Measurements from ENCODE around the gene OTOGL.
A peak's percentile ranks its signal among the peaks of the same experiment; 100 is the strongest.

Gene OTOGL, protein sequence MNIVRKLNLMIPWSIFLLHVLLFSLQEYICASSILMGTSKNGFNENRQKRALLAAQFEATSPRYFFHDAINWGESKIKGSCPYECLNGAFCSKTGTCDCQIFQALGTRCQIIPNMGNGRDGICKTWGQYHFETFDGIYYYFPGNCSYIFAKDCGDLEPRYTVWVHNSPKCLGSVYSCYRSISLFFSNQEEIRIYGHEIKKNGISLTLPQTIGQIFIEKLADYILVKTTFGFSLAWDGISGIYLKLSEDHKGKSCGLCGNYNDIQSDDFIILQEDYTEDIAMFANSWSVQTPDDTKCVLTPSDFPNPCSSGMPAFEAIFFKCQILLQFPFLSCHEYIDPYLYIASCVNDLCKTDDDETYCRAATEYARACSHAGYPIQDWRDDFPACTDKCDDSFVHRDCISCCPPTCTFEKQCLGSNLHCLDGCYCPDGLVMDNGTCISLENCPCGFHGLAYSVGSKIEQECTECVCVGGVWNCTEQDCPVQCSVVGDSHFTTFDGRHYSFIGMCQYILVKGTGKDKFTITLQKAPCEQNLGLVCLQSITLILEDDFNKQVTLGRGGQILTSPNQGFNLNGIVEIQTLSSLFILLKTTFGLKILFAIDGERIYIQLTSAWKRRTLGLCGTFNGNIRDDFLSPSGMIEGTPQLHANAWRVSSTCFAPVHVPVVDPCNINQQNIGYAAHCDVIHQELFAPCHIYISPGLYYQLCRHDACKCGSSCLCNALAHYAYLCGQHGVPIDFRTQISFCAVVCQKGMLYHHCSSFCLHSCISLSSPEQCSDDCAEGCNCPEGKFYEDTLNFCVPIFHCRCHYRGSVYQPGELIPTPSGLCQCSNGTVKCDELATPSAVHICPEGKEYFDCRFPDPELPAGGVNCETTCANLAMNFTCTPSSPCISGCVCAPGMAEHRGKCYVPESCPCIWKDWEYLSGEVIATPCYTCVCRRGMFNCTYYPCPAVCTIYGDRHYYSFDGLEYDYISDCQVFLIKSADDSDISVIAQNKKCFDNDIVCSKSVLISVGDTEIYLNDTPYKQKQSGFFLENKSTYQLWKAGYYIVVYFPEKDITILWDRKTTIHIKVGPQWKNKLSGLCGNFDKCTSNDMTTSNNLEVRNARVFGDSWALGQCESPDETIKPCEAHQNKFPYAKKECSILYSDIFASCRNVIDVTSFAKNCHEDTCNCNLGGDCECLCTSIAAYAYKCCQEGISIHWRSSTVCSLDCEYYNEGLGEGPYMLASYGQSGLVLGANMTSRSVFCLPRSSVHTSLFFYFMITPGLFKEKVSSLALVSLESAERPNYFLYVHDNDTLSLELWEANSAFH (N-terminal part only)

DNA sequence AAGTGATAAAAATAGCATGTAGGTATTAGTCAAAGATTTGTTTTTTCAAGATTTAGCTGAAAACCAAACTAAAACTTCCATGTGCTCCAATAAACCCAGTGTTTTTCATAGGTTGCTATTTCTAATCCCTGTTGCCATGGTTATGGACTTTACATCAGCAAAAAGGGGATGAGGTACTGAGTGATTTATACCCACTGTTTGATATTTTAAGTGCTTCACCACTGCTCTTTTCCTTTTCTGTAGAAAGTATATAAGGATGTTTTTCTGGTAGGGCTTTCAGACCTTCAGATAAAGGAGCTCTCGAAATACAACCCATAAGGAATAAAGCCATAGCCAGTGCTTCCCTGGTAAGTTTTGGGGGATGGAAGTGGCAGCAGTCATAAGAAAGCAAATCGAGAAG is at the start of gene OTOGL:
TSS of gene OTOGL (plus strand) at position 279 of the 400 bp plus-strand sequence. CDS start 109,895 bp downstream, outside the sequence.
- no peak for DNase-seq (ENCODE audit: low read depth)

DNA sequence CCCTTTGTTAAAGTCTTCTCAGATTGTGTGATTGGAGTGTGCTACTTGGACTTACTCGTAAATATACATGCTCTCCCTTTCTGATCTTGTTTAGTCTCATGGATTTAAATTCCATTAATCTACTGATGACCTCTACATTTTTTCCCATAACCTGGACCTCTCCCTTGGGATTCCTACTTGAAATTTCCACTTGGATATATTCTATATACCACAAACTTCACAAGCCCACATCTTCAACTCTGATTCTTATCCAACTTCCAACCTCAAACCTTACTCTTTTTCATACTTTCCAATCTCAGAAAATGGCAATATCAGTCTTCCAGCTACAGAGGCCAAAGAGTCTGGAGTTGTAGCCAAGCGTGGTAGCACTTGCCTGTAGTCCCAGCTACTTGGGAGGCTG is 49.1 kb upstream of the OTOGL start:
- no peak for DNase-seq (ENCODE audit: low read depth)

DNA sequence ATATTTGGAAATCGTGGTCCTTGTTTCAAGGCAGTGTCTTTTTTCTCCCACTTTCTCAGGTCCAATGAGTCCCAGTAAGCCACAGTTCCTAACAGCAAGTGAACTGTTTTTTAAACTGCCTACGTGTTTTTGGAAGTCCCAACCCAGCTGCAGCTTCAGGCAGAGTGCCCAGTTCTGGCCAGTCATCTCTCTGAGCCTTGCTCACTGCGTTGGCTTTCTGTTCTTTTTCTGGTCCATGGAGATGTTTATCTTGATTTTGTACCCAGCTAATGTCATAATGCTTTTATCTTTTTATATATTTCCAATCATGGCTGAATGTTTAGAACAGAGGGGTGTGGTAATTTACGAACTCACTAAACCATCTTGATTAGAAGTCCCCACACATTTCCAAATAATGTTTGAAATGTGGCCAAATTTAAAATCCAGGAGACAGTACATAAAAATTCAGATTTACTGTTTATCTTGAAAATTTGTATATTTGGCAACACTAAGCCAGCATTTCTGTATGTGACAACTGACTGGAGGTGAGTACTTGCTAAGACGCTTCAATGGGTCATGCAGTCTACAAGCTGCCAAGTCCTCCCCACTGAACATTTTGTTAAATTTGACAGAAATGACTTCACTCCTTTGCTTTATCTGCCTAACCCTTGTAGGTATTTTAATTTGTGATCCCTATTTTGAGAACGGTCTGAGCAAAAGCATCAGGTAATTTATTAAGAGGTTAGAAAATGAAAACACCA is 46.1 kb upstream of the OTOGL start:
- DNase-seq (ENCODE audit: low read depth), result no peak

DNA sequence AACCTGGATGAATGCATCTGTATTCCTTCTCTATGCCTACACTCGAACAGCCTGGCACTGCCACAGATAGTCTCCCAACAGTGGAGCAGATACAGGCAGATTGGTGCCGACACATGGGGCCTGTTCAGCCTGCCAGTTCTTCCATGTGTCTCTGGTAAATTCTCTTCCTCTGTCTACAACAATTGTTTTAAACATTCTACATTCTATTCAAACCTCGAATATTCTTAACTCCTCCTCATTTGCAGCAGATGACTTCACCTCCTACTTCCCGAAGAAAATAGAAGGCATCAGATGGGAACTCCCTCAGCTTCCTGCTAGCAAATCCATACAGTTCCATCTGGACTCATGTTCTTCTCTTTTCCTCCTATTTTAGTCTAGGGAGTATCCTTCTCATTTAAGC is 43.1 kb upstream of the OTOGL start:
- DNase-seq (ENCODE audit: low read depth), result no peak

DNA sequence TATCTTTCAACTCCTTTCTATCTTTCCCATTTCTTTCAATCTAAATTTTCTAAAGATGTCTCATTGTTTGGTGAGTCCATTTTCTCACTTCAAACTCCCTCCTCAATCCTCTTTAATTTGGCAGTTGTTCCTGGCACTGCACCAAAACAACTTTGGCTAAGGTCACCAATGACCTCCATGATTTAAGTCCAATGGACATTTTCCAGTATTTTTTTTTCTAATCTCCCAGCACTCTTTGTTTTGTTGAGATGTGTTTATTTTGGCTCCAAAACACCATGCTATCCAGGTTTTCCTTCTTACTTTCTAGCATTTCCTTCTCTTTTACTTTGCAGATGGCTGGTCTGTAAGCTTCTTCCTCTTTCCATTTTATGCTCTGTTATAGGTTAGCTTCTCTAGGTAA is 42.5 kb upstream of the OTOGL start:
- DNase-seq (ENCODE audit: low read depth), result no peak

DNA sequence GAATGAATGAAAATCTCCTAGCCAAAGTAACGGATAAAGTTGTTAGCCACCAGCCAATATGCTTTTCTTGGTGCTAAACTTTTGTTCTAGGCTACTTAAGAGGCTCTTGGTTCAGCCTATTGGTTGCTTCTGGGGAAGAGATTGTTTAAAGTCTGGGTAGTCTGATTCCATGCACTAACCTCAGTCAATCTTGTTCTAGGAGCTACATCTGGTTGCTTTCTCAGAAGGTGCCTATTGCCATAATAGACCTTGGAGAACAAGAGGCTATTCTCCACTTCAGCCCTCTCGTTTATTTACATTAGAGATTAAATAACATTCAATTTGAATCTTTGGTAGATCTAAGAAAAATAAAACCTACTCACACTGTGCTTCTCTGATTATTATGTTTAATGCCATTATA is 40.8 kb upstream of the OTOGL start:
- no peak for DNase-seq (ENCODE audit: low read depth)

DNA sequence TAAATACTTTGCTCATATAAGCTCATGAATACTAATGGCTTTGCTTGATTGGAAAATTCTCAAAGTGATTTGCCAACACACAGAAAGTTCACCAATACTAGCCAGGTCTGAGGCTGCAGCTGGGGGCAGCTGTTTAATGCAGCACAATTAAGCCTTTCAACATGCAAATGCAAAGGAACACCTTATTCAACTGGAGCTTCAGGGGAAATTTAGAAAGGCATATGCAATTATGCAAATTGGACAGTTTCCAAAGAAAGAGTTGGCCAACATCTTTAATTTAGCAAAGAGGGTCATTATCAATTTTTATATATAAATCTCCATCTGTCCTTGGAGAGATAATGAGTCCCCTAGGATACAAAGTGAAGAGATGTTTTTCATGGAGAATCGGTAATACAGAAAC is 40.2 kb upstream of the OTOGL start:
- DNase-seq (ENCODE audit: low read depth), result no peak

DNA sequence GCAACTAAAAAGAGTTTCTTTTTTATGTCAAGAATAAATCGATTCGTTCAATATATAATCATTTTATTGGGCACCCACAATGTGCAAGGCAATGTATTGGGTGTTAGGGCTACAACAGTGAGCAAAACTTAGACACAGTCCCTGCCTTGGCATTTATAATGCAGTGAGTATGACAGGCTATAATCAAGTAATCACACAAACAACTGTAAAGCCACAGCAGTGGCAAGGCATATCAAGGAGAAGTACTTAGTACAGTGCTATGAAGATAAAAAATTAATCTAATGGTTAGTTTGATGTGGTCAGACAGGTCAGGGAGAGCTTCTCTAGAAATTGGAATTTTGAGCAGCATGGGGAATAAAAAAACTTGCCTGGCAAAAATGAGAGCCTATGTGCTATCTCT is 39.5 kb upstream of the OTOGL start:
- no peak for DNase-seq (ENCODE audit: low read depth)

DNA sequence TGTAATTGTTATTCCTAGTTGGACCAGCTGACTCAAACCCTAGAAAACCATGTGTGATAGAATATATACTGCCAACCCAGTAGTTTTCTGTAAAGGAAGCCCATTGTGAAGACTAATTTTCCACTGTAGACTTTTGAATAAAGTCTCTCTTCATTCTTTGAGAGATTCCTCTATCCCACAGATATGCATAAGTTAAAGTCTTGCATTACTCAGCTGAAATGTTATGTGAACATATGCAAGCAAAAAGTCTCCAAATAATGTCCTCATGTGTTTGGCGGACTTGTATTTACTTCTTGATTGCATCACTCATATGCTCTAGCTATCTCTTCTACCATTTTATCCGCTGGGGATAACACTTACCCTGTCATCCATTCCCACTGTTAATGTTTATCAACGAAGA is 35.1 kb upstream of the OTOGL start:
- no peak for DNase-seq (ENCODE audit: low read depth)

DNA sequence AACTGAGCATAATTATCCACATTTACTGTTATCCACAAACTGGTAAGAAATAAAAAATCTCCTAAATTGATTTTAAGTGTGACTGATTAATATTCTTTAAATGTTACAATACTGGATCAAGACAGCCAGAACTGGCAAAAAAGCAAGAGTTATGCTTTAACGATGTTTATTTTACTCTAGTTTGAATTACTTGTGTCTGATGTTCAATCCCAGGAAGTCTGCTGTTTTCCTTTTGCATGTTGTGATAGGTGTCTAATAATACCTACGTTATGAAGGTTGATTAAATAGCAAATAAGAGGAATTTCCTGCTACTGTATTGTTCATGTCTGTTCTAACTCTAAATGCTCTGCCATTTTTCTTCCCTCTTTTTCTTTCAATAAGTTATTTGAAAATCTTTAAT is 34.4 kb upstream of the OTOGL start:
- no peak for DNase-seq (ENCODE audit: low read depth)

DNA sequence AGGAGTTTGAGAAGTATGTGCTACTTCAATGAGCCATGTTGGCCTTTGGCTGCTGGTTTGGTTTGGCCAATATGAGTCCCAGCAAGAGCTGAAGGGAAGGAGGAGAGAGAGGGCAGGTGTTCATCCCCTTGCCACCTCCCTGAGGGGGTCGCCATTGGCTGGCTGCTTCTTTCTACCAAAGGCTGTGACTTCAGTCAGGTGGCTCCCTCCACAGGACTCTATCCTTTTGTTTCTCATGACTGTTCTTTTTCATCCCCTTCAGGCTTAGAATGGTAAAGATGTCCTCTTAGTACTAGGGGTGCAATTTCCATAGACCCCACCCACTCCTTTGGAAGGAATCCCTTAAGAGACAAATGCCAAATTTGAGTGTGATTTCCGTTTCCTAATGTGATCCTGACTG is 31.2 kb upstream of the OTOGL start:
- DNase-seq (ENCODE audit: low read depth), result no peak

DNA sequence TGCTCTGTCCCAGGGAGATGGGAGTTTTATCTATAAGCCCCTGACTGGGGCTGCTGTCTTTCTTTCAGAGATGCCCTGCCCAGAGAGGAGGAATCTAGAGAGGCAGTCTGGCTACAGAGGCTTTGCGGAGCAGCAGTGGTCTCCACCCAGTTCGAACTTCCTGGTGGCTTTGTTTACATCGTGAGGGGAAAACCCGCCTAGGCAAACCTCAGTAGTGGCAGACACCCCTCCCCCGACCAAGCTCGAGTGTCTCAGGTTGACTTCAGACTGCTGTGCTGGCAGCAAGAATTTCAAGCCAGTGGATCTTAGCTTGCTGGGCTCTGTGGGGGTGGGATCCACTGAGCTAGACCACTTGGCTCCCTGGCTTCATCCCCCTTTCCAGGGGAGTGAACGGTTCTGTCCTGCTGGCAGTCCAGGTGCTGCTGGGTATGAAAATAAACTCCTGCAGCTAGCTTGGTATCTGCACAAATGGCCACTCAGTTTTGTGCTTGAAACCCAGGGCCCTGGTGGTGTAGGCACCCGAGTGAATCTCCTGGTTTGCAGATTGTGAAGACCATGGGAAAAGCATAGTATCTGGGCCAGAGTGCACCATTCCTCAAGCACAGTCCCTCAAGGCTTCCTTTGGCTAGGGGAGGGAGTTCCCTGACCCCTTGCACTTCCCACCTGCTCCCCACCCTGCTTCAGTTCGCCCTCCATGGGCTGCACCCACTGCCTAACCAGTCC is 15.3 kb upstream of the OTOGL start:
- peak; percentile 0 for DNase-seq (ENCODE audit: low read depth)

DNA sequence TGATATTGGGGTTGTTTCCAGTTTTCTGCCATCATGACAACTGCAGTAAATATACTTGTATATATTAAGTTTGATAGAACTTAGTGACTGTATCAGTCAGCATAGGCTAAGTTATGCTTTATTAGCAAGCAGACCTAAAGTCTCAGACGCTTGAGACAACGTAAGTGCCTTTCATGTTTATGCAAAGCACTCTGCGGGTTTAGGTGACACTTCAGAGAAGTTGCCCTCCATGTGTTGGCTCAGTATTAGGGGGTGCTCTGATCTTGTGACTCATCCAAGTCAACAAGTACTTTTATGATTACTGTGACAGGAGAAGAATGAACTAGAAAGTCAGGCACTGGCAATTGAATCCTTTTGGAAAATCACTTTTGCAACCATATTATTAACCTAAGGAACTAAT is 13.3 kb upstream of the OTOGL start:
- DNase-seq (ENCODE audit: low read depth), result no peak

DNA sequence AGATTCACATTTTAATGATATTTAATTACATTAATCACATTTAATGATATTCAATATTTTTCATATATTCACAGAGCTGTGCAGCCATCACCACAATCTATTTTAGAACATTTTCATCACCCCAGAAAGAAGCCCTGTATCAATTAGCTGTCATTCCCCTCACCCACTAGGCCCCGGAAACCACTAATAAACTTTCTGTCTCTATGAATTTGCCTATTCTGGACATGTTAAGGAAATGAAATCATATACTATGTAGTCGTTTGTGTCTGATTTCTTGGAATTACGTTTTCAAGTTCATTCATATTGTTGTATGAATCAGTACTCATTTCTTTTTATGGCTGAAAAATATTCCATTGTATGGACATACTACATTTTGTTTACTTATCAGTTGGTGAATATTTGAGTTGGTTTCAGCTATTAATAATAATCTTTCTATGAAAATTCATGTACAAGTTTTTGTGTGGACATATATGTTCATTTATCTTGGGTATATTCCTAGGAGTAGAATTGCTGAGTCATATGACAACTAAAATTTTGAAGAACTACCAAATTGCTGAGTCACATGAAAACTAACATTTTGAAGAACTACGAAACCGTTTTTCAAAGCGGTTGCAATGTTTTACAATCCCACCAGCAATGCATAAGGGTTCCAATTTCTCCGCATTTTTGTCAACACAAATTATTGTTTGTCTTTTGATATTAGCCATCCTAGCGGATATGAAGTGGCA is 11.7 kb upstream of the OTOGL start:
- DNase-seq (ENCODE audit: low read depth), result no peak

DNA sequence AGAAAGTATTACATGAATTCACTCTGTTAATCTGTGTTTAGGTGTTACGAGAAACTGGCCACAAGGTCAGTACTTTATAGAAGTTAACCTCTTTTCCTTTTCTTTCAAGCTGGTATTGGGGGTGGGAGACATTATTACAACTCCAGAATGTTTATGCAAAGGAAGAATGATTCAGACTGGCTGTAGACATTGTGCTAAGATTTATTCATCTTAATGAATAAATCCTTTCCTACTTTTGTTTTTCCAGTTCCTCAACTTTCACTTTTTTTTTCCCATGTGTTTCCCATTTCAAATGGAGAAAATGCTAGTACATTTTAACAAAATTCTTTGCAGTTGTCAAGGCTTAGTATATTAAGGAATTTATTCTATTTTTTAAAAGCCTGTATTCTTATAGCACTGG is 1.3 kb downstream of the OTOGL start:
- DNase-seq (ENCODE audit: low read depth), result no peak

DNA sequence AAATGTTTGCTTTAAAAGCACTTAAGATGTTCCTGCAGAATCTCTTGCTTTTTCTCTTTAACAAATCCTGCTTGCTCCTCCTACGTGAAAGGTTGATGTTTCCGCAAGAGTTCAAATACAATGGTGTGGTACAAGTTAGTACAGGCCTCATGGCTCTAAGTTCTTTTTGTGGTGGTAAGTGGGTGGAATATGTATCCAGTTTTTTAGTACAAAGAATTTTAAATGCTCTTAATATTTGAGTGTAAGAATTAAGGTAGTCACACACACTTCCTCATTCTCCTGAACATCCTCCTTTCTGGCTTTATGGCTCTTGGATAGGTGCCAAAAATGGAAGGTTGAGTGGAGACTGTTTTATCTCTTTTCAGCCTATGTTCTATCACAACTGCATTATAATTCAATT is 1.8 kb downstream of the OTOGL start:
- DNase-seq (ENCODE audit: low read depth), result no peak

DNA sequence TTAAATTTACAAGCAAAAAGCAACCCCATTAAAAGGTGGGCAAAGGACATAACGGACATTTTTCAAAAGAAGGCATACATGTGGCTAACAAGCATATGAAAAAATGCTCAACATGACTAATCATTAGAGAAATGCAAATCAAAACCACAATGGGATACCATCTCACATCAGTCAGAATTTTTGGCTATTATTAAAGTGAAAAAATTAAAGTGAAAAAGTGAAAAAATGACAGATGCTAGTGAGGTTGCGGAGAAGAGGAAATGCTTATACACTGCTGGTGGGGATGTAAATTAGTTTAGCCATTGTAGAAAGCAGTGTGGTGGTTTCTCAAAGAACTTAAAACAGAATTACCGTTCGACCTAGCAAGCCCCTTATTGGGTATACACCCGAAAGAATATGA is 7.9 kb downstream of the OTOGL start:
- DNase-seq (ENCODE audit: low read depth), result no peak

DNA sequence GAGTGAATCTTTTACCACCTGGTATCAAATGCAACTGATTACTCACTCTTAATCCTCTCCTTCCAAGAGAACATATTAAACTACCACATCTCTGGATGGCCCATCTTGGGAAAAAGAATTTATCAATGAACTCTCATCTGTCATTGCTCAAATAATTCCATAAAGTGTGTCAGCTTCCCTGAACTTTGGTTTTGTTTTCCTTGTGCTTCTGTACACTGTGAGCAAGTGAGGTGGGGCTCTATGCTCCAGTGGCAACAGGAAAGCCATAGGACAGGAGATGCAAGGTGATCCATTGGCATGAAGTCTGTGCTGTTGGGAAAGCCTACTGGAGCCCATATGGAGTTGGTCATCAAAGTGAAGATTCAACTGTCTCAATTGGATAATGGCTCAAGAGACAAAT is 17.4 kb downstream of the OTOGL start:
- DNase-seq (ENCODE audit: low read depth), result no peak

DNA sequence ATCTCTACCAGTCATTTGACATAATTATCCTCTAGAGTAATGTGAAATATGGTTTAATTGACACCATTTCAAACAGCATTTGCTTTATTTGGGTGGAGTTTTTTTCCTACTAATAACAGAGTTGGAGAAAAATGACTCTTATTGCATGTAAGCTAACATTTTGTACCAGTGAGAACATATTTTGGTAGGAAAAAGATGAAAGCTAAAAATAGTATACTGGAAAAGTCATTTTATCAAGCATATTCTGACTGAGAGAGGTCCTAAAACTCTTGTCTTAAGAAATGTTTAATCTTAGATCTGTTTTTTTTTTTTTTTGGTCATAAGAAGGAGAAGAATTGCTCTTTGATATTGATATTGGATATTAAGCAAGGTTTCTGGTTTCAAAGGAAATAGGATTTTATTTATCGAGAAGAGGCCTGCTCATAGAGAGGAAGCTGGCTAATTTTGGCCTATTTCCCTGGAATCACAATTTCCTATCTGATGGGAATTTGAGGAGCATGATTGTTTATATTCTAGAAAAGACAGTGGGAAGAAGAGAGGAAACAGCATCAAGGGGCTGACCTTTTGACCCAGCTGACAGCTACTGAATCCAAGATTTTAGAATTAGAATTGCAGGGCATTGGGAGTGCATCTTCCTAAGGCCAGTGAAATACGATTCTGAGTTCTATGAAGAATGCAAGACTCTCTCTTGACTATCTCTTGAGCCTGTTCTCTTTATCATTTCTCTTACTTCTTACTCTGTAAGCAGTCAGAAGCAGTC is 19.4 kb downstream of the OTOGL start:
- no peak for DNase-seq (ENCODE audit: low read depth)

DNA sequence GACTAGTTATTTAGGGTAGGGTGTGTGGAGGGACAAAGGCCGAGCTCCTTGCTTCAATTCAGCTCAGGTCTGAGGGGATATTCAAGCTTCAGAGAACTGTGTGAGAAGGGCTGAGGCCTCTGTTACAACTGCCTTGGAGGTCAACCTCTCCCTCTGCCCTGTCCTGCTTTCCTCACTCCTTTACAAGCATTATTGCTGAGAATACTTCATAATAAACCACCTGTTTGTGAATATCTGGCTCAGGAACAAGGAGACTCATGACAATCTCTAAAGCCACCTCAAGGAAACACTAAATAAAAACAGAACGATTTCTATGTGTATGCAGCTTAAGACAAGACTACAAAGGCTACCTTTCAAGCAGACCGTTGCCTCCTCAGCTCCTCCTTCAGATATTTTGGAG is 21.7 kb downstream of the OTOGL start:
- DNase-seq (ENCODE audit: low read depth), result no peak

Measured in stimulated activated CD8-positive, alpha-beta memory T cell treated with anti-CD3 and anti-CD28 coated beads, Interleukin-15, amount 100 ng/mL, for 24 hours (primary cell).